GM10847 (cell line): ENCODE results near the gene TCF23.
A peak's percentile ranks its signal among the peaks of the same experiment; 100 is the strongest.

Source experiments
- POLR2A ChIP-seq: IDR thresholded peaks from 2 replicates; pipeline ENCODE4 v1.6.1; 2011; ENCODE audit not compliant: insufficient read length; ENCODE audit errors: extremely low read depth

Gene TCF23

GRCh38 chr2:27127883-27128667 lies 20.7 kb upstream of the TCF23 start:
- no peak for TF ChIP-seq POLR2A

DNA sequence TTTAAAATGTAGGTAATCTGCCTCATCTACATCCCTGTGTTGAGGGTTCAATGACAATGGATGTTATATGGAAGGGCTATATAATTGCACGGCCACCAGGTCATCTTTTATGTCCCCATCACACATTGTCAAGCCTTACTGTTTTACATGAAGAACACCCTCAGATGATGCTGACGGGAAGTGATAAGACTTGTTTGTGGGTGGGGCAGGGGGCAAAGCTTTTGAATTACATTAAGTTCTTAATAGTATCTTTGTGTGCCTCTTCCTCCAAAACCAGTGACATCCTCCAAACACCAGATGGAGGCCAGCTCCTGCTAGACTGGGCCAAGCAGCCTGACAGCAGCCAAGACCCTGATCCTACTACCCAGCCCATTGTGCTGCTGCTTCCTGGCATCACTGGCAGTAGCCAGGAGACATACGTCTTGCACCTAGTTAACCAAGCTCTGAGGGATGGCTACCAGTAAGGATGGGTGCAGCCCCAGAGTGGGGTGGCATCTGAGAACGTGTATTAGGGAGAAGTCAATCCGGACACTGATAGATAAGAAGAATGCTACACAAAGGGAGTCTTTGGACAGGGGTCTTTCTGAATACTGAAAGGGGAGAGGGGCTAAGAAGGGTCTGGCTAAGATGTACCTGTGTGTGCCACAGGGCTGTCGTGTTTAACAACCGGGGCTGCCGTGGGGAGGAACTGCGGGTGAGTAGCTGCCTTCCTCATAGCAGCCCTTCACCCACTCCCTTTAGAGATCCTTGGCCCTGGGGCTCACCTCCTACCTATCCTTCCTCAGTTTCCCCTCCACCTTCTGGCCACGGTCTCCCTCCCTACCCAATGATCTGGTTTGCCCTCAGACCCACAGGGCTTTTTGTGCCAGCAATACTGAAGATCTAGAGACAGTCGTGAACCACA lies 19.9 kb upstream of the TCF23 start:
- TF ChIP-seq POLR2A = no peak

DNA sequence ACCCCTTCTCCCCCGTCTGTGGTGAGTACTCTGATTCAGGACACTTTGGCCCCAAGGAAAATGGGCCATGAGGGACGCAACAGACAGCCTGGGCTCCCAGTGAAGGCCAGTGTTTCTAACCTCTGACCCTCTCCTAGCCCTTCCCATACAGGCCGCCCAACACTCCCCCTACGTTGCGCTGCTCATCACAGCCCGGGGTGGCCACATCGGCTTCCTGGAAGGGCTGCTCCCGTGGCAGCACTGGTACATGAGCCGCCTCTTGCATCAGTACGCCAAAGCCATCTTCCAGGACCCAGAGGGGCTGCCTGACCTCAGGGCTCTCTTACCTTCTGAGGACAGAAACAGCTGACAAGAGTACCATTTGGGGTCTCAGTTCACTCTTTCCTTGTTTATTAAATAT lies 18.4 kb upstream of the TCF23 start:
- no peak for TF ChIP-seq POLR2A

DNA sequence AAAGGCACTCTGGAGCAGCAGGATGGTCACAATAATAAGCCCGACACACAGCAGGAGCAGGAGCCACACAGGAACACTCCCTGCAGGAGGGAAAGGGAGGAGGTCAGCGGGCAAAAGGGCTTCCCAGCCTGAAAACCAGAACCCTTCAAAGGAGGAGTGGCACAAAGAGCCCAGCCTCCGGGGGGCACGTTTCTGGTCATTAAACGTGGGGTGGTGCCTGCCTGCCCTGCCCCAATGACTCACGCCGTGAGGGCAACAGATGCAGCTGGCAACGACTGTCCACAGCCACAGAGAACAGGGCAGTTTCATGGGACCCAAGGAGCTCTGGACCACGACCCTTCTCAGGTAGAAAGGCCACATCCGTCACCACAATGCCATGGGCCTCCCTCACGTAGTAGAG lies 17.4 kb upstream of the TCF23 start:
- no peak for TF ChIP-seq POLR2A

- TF ChIP-seq POLR2A = no peak
Observed at GRCh38 chr2:27133195-27133875, 15.5 kb upstream of the TCF23 start.

- TF ChIP-seq POLR2A = peak; percentile 86
Observed at GRCh38 chr2:27133905-27134780, 14.7 kb upstream of the TCF23 start, which contains the start of gene PREB. Gene PREB, minus strand, starts transcription at chr2:27134636. Its CDS starts 215 bp downstream, at chr2:27134421.

DNA sequence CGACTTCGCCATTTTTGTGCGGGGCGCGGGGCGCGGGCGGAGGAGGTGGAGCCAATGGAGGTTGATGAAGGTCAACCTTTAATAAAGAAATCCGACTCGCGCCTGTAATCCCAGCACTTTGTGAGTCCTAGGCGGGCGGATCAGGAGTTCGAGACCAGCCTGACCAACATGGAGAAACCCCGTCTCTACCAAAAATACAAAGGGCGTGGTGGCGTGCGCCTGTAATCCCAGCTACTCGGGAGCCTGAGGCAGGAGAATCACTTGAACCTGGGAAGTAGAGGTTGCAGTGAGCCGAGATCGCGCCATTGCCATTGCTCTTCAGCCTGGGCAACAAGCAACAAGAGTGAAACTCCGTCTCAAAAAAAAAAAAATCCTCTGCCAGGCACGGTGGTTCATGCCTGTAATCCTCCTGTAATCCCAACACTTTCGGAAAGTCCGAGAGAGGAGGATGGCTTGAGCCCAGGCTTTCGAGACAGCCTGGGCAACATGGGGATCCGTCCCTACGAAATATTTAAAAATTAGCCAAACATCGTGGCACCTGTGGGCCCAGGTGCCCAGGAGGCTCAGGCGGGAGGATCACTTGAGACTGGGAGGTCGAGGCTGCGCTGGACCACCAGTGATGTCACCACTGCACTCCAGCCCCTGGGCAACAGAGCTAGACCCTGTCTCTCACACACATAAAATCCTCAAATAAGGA lies 13.9 kb upstream of the TCF23 start:
- no peak for TF ChIP-seq POLR2A

DNA sequence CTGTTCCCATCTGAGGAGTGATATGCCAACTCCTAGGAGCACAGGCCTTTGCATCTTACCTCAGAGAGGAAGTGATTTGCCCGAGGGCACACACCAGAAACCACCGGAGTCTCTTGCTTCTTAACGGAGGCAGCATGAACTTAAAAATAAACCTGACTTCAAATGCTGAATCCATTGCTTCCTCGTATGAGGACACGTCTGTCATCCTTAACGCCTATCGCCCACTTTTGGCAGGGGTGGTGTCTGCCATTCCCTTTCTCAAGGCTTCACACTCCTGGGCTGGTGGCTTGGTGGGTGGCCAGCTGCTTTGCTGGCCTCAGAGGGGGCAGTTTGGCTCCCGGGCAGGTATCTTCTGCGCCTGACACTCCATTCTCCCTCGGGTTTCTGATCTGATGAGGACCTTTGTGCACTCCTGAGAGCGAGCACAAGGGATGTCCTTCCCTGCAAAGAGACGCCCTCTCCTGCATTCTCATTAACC lies 13.3 kb upstream of the TCF23 start:
- TF ChIP-seq POLR2A = no peak

- no peak for TF ChIP-seq POLR2A
Observed at GRCh38 chr2:27136751-27137150, 12.1 kb upstream of the TCF23 start.

GRCh38 chr2:27137322-27137935 lies 11.4 kb upstream of the TCF23 start:
- no peak for TF ChIP-seq POLR2A

GRCh38 chr2:27138111-27138510 lies 10.7 kb upstream of the TCF23 start:
- TF ChIP-seq POLR2A = no peak

- TF ChIP-seq POLR2A = no peak
Observed at GRCh38 chr2:27139310-27139709, 9.5 kb upstream of the TCF23 start, which contains the start of gene PRR30. Gene PRR30, minus strand, starts transcription at chr2:27139410. Its CDS starts 1,081 bp downstream, at chr2:27138329.

DNA sequence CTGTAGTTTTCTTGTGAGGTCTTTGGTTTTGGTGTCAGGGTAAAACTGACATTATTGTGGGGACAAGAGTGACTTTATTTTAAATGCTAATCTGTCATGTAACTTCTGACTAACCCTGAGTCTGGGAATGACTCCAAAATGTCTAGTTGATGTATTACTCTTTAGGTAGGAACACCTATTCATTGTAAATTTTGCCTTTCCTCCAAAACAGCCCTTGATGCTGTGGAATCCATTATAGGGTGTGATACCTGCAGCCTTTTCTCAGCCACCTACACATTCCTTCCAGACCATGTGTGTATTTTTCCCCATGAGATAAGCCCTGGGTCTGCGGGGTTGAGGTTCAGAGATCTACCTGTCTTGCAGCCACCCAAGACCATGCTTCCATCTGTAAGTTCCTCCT lies 5.5 kb upstream of the TCF23 start:
- TF ChIP-seq POLR2A = no peak
